ENCODE results near the gene IPCEF1. TPM values are rescaled to one million over a fixed set of nuclear protein-coding genes. Genes with fewer than 3 reads are reported as not detected.

The IPCEF1 gene
- total and polyA plus RNA-seq, 2 donors (not counting 3 experiments of a cell fraction or from before 2014, with no cell fraction given): 0.01 to 0.51 TPM

GRCh38 chr6:154125421-154125820 is 231.2 kb downstream of the IPCEF1 start:
- CTCF ChIA-PET: no interaction called here
- no peak overlapping the region for H2AFZ ChIP-seq (ENCODE audit: low read depth, low read length)
- H3K79me2 ChIP-seq (ENCODE audit: control insufficient read depth, insufficient read depth, low read length): no peaks in the 10 kb centered on the region
- no peak overlapping the region for H3K27ac ChIP-seq (ENCODE audit: insufficient read depth, low read depth, low read length)
- no peak for FAIRE-seq
- no peaks in the 10 kb centered on the region for H3K36me3 ChIP-seq (ENCODE audit: control insufficient read depth in 2 of 2, extremely low read depth in 1 of 2, insufficient read depth in 2 of 2, low read length in 2 of 2)
- H4K20me1 ChIP-seq (replicated peaks; ENCODE audit: control insufficient read depth, extremely low read depth, insufficient read depth, low read length): no peaks in the 10 kb centered on the region
- H3K9me1 ChIP-seq (replicated peaks; ENCODE audit: control insufficient read depth, extremely low read depth, insufficient read depth, low read length): no peaks in the 10 kb centered on the region
- intact Hi-C loops (cut with micrococcal nuclease): no loop called here
- no peak for TF ChIP-seq CTCF (IDR thresholded peaks at IDR 0.05; ENCODE audit: extremely low read depth in 1 of 2, insufficient read depth in 1 of 2, low read depth in 1 of 2, low read length in 2 of 2)
- no peak for TF ChIP-seq MYC (IDR thresholded peaks at IDR 0.05; ENCODE audit: low read depth, low read length)
- no peak for TF ChIP-seq FOS (IDR thresholded peaks at IDR 0.05; ENCODE audit: borderline replicate concordance, insufficient read depth, low read length)
- TF ChIP-seq GATA2 (IDR thresholded peaks at IDR 0.05; ENCODE audit: insufficient read depth, insufficient read length, low read depth, low read length): no peak
- TF ChIP-seq MAX (IDR thresholded peaks at IDR 0.05; ENCODE audit: insufficient read depth, insufficient read length): no peak
- no peak for TF ChIP-seq POLR2A (IDR thresholded peaks at IDR 0.05; ENCODE audit: low read depth, low read length)
- no peak for TF ChIP-seq JUN (IDR thresholded peaks at IDR 0.05; ENCODE audit: borderline replicate concordance, insufficient read depth, insufficient read length, low read depth)
- TF ChIP-seq EZH2 (IDR thresholded peaks at IDR 0.05; ENCODE audit: borderline replicate concordance, low read depth, low read length, severe bottlenecking): no peak
- TF ChIP-seq POLR2AphosphoS5 (IDR thresholded peaks at IDR 0.05; ENCODE audit: insufficient read depth, low read depth, low read length): no peak
- BruUV-seq (replicated peaks): no TSS peak
- H3K9me3 ChIP-seq (replicated peaks; ENCODE audit: control insufficient read depth, insufficient read depth, low read length): no peaks in the 10 kb centered on the region
- H3K9ac ChIP-seq (replicated peaks; ENCODE audit: extremely low read depth, insufficient read depth, low read length): no peak overlapping the region
- DNase-seq (ENCODE audit: low read depth, low spot score): no peak
- no peaks in the 10 kb centered on the region for H3K4me1 ChIP-seq (ENCODE audit: control insufficient read depth, extremely low read depth, insufficient read depth, low read length)
- H3K4me3 ChIP-seq (replicated peaks in 1 of 3; ENCODE audit: insufficient read depth in 1 of 3, low read depth in 1 of 3, low read length in 3 of 3): no peak overlapping the region
- dilution Hi-C loops (cut with MboI; ENCODE audit: extremely low pct_ligation_motif_present, low sequenced_read_pairs): no loop called here
- H3K27me3 ChIP-seq (ENCODE audit: control insufficient read depth in 2 of 2, insufficient read depth in 2 of 2, low read length in 2 of 2): no peaks in the 10 kb centered on the region
- POLR2A ChIA-PET: no interaction called here
- no peak overlapping the region for H3K4me2 ChIP-seq (ENCODE audit: insufficient read depth, low read length)
